B cell (primary cell): Measurements from ENCODE around the gene ADAM12. TPM values are rescaled to one million over a fixed set of nuclear protein-coding genes. Genes with fewer than 3 reads are reported as not detected.

Source experiments
- ATAC-seq: fragments of 200-7000 bp; cut with Tn5 transposase; one replicate; pipeline ENCODE4 v1.10.0; 2021; ENCODE audit warnings: low read depth, mild to moderate bottlenecking, moderate number of reproducible peaks, moderate library complexity
- CTCF ChIA-PET: fragments of 350-600 bp; sonication (Branson Sonifier 250); formaldehyde crosslinking; loops from one replicate; lab custom pipeline; 2021; ENCODE audit warnings: antibody characterized with exemption, inconsistent platforms; lab: Charles Lee
- POLR2A ChIA-PET: fragments of 350-600 bp; sonication (Branson Sonifier 250); formaldehyde crosslinking; loops from one replicate; lab custom pipeline; 2021; ENCODE audit warnings: antibody characterized with exemption; lab: Charles Lee
- DNase-seq: peaks from one replicate; pipeline ENCODE4 v3.0.0; 2013
- H2AFZ ChIP-seq: 2 replicates; pipeline ENCODE4 v1.6.1; 2012; ENCODE audit warnings: mild to moderate bottlenecking, low read depth, low read length; ENCODE audit not compliant: insufficient read depth, poor library complexity, severe bottlenecking
- H3K27ac ChIP-seq, 2 donors: 1 replicate in 1 of 2; 2 replicates in 1 of 2; pipeline ENCODE4 v1.5.1; 2012 to 2013; ENCODE audit warnings: low read length in 2 of 2, mild to moderate bottlenecking in 2 of 2, moderate library complexity in 1 of 2
- H3K27me3 ChIP-seq, 4 experiments: fragments of 200-600 bp in 1 of 4; sonication (generic) in 1 of 4; replicated peaks in 1 of 4; 1 replicate in 2 of 4; 2 replicates in 2 of 4; pipeline versions ENCODE4 v1.6.1 to v1.7.0; 2013 to 2016; ENCODE audit warnings: low read length in 3 of 4, mild to moderate bottlenecking in 2 of 4, mixed read lengths in 1 of 4, moderate library complexity in 1 of 4; ENCODE audit not compliant: insufficient read depth in 4 of 4, control insufficient read depth in 3 of 4; ENCODE audit errors: control extremely low read depth in 1 of 4
- H3K36me3 ChIP-seq, 2 experiments: replicated peaks in 1 of 2; 1 replicate in 1 of 2; 2 replicates in 1 of 2; pipeline versions ENCODE4 v1.6.1 to v1.7.1; 2013; ENCODE audit warnings: low read length in 1 of 2; ENCODE audit not compliant: insufficient read depth in 2 of 2, control insufficient read depth in 1 of 2; ENCODE audit errors: control extremely low read depth in 1 of 2, extremely low read depth in 1 of 2
- H3K4me1 ChIP-seq, 2 donors: fragments of 200-600 bp in 1 of 2; sonication (generic) in 1 of 2; 1 replicate in 1 of 2; 2 replicates in 1 of 2; pipeline versions ENCODE4 v1.5.1 to v1.6.1; 2013 to 2017; ENCODE audit warnings: low read length in 2 of 2; ENCODE audit not compliant: control insufficient read depth in 2 of 2, insufficient read depth in 2 of 2
- H3K4me2 ChIP-seq: replicated peaks from 2 replicates; pipeline ENCODE3; 2012; ENCODE audit warnings: mild to moderate bottlenecking, low read depth, low read length; ENCODE audit not compliant: poor library complexity, severe bottlenecking
- H3K4me3 ChIP-seq, 5 experiments: fragments of 200-600 bp in 1 of 5; sonication (generic) in 1 of 5; 1 replicate in 3 of 5; 2 replicates in 2 of 5; pipeline versions ENCODE4 v1.5.1 to v1.7.0; 2011 to 2016; ENCODE audit warnings: low read length in 4 of 5, mild to moderate bottlenecking in 4 of 5, low read depth in 2 of 5, control low read depth in 1 of 5, moderate library complexity in 1 of 5; ENCODE audit not compliant: insufficient read depth in 1 of 5; ENCODE audit errors: control extremely low read depth in 1 of 5, extremely low read depth in 1 of 5
- H3K79me2 ChIP-seq: fragments of 200-600 bp; sonication (generic); one replicate; pipeline ENCODE4 v1.6.0; 2016; ENCODE audit warnings: low read length; ENCODE audit not compliant: control insufficient read depth, insufficient read depth
- H3K9ac ChIP-seq: fragments of 200-600 bp; sonication (generic); 2 replicates; pipeline ENCODE4 v1.6.1; 2017; ENCODE audit warnings: mild to moderate bottlenecking, low read length, moderate library complexity
- H3K9me3 ChIP-seq, 3 donors: one replicate each; pipeline versions ENCODE4 v1.6.1 to v1.7.1; 2013; ENCODE audit warnings: low read length in 2 of 3; ENCODE audit not compliant: control insufficient read depth in 2 of 3, insufficient read depth in 1 of 3; ENCODE audit errors: control extremely low read depth in 1 of 3
- H4K20me1 ChIP-seq: 2 replicates; pipeline ENCODE4 v1.6.0; 2012; ENCODE audit warnings: mild to moderate bottlenecking, low read length; ENCODE audit not compliant: insufficient read depth, control insufficient read depth, poor library complexity, severe bottlenecking
- H3K27ac Mint-ChIP-seq: one replicate; pipeline ENCODE4 v1.8.0; 2021; ENCODE audit warnings: mixed read lengths
- H3K27me3 Mint-ChIP-seq: one replicate; pipeline ENCODE4 v1.8.0; 2021; ENCODE audit warnings: mixed read lengths
- H3K4me1 Mint-ChIP-seq: one replicate; pipeline ENCODE4 v1.8.0; 2021; ENCODE audit warnings: mixed read lengths
- H3K4me3 Mint-ChIP-seq: one replicate; pipeline ENCODE4 v1.8.0; 2021; ENCODE audit warnings: mixed read lengths
- H3K9me3 Mint-ChIP-seq: one replicate; pipeline ENCODE4 v1.8.0; 2022; ENCODE audit warnings: mixed read lengths; ENCODE audit not compliant: insufficient read depth
- EZH2 ChIP-seq: IDR thresholded peaks from 2 replicates; pipeline ENCODE4 v1.6.1; 2012; ENCODE audit warnings: borderline replicate concordance, low read depth, mild to moderate bottlenecking, moderate library complexity, low read length; ENCODE audit not compliant: insufficient read depth, poor library complexity, severe bottlenecking
- WGBS: methylation state at CpG from one replicate; pipeline ENCODE4 v1.1.5; 2013; ENCODE audit warnings: missing lambda C conversion rate; ENCODE audit not compliant: insufficient coverage; 5-methylcytosine and 5-hydroxymethylcytosine counted together
- intact Hi-C: fragments of 100-400 bp; cut with micrococcal nuclease; formaldehyde crosslinking; loops from one replicate; pipeline ENCODE4 v1.10.0; 2022
- polyA plus RNA-seq: library from polyadenylated mRNA; depleted of rRNA; stranded (reverse); fragments of >200 nt; gene quantifications from 2 replicates; pipeline ENCODE4 v1.2.3, GENCODE V29; 2012
- total RNA-seq, 2 donors: library from RNA; stranded (reverse); fragments of 120-200 nt in 1 of 2; gene quantifications; 1 replicate in 1 of 2; 2 replicates in 1 of 2; pipeline versions ENCODE4 v1.2.3 to v1.2.4, GENCODE V29; 2013 to 2022
- TF ChIP-seq, protein P1 (sequence below): fragments of 200-600 bp; IDR thresholded peaks from one replicate; pipeline ENCODE4 v1.8.0; 2022; ENCODE audit warnings: antibody characterized with exemption, mild to moderate bottlenecking

Gene ADAM12
- total and polyA plus RNA-seq, 2 donors (not counting 1 experiment from before 2014, with no cell fraction given), result 0.01 to 0.22 TPM

DNA sequence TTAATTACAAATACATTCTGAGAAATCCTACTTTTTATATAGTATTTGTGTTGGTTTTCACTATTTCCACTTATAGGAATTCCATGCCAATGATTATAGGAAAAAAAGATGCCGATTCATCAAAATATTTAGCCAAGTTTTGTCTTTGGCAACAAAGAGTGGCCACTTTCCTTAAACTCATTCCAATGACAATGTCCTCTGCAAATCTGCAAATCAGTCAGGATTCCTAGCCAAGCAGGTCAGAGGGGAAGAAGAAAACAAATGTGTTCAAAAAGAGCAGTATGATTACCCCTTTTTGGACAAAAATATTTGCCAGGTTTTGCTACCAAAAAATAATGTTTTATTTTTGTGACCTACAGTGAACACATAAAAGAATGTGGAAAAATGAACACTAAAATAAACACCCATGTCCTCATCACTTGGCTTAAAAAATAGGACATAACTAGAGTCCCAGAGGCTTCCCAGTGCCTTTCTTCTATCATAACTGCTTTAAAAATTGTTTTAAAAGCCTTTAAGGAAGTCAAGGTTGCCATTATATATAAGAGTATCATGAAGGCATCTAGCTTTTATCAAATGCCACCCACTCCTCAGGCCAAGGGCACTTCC lies 125.9 kb downstream of the ADAM12 start:
- ATAC-seq (no peak), DNase-seq (no peak)
- H3K4me3 ChIP-seq, result no peak overlapping the region
- no peak overlapping the region for H3K4me2 ChIP-seq
- TF ChIP-seq, protein P1, sequence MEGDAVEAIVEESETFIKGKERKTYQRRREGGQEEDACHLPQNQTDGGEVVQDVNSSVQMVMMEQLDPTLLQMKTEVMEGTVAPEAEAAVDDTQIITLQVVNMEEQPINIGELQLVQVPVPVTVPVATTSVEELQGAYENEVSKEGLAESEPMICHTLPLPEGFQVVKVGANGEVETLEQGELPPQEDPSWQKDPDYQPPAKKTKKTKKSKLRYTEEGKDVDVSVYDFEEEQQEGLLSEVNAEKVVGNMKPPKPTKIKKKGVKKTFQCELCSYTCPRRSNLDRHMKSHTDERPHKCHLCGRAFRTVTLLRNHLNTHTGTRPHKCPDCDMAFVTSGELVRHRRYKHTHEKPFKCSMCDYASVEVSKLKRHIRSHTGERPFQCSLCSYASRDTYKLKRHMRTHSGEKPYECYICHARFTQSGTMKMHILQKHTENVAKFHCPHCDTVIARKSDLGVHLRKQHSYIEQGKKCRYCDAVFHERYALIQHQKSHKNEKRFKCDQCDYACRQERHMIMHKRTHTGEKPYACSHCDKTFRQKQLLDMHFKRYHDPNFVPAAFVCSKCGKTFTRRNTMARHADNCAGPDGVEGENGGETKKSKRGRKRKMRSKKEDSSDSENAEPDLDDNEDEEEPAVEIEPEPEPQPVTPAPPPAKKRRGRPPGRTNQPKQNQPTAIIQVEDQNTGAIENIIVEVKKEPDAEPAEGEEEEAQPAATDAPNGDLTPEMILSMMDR, result no peak
- TF ChIP-seq EZH2, result no peak
- no peak overlapping the region for H3K9ac ChIP-seq
- ChIA-PET POLR2A (no interaction called here), CTCF (no interaction called here)
- no peaks in the 10 kb centered on the region for H3K27me3 Mint-ChIP-seq
- no peak overlapping the region for H3K27ac ChIP-seq
- H3K9me3 ChIP-seq, result peaks cover 0 to 5% (median 0%) of the 10 kb centered on the region in 3 donors
- H4K20me1 ChIP-seq, result no peaks in the 10 kb centered on the region
- H2AFZ ChIP-seq, result no peak overlapping the region
- H3K4me3 Mint-ChIP-seq, result no peak overlapping the region
- intact Hi-C loops, result no loop called here
- no peaks in the 10 kb centered on the region for H3K36me3 ChIP-seq
- no peaks in the 10 kb centered on the region for H3K4me1 ChIP-seq
- H3K27me3 ChIP-seq, result no peaks in the 10 kb centered on the region
- no peak overlapping the region for H3K27ac Mint-ChIP-seq
- H3K9me3 Mint-ChIP-seq, result peaks cover 6% of the 10 kb centered on the region
- no peaks in the 10 kb centered on the region for H3K79me2 ChIP-seq
- no peaks in the 10 kb centered on the region for H3K4me1 Mint-ChIP-seq
- WGBS, result 100% methylated on average over 1 of the region's 1 CpG

DNA sequence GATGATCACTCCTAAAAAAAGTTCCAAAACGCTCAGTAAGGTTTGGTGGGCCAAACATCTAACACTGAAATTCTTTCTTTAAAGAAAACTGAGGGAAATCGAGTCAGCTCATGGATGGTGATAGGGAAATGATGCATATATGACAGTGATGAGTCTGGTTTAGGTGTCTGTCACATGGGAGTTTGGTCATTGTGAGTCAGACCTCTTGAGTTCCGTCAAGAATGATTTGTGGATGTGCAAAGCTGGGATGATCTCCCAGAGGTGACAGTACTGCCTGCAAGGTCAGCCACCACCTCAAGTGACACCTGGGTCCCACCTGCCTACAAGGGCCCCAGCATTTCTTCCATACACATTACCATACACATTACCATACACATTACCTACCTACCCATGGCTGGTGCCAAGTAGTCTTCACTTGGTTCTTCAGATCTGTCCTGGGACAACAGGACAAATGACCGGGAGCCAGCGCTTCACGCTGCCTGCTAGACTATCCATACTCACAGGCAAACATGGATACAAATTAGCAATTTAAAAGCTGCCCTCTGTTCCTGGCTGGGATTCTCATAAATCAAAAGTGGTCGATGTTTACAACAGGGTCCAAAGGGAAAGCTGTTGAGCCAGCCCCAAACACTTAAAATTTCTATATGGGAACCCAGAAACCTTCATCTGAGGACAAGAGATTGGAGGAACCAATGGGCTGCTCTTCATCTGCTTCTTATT lies 128.4 kb downstream of the ADAM12 start:
- Mint-ChIP-seq H3K27ac (no peak overlapping the region), H3K4me1 (no peaks in the 10 kb centered on the region), H3K27me3 (peaks cover 3% of the 10 kb centered on the region), H3K9me3 (no peaks in the 10 kb centered on the region), H3K4me3 (no peak overlapping the region)
- Histone ChIP-seq H3K4me3 (no peak overlapping the region), H3K9ac (no peak overlapping the region), H3K27me3 (peaks cover 0 to 2% (median 0%) of the 10 kb centered on the region in 4 experiments), H3K36me3 (no peaks in the 10 kb centered on the region), H3K4me1 (no peaks in the 10 kb centered on the region), H2AFZ (no peak overlapping the region), H3K4me2 (no peak overlapping the region), H3K79me2 (no peaks in the 10 kb centered on the region), H3K9me3 (no peaks in the 10 kb centered on the region), H4K20me1 (no peaks in the 10 kb centered on the region), H3K27ac (no peak overlapping the region)
- intact Hi-C loops, result no loop called here
- DNase-seq (no peak), ATAC-seq (no peak)
- TF ChIP-seq EZH2, result no peak
- TF ChIP-seq, protein P1, result no peak
- POLR2A ChIA-PET, result no interaction called here
- WGBS, result 93% methylated on average over 5 of the region's 7 CpGs
- CTCF ChIA-PET, result no interaction called here
